Middle frontal gyrus (tissue), 1 donor: Measurements from ENCODE around the gene ADAD2.

Source experiments
- DNase-seq: peaks from one replicate; pipeline ENCODE4 v3.0.0-alpha.2; 2015; ENCODE audit warnings: low spot score; ENCODE audit errors: extremely low spot score

The ADAD2 gene

GRCh38 chr16:84190731-84191388, at the start of gene ADAD2:
ADAD2 (plus strand) TSS chr16:84191157; CDS start chr16:84191231, 74 bp downstream.
- DNase-seq: no peak

- no peak for DNase-seq
These were observed 47.9 kb upstream of the ADAD2 start for GRCh38 chr16:84143081-84143480.

GRCh38 chr16:84143784-84144199, 47.2 kb upstream of the ADAD2 start:
- no peak for DNase-seq

GRCh38 chr16:84144209-84144858, 46.6 kb upstream of the ADAD2 start:
- DNase-seq: no peak

- DNase-seq: peak; percentile 80
These were observed 45.9 kb upstream of the ADAD2 start, which contains the start of the genes DNAAF1 and HSDL1 for GRCh38 chr16:84144859-84145639. DNAAF1 (plus strand) TSS chr16:84145308; CDS start chr16:84145441, 133 bp downstream. HSDL1 (minus strand) TSS chr16:84145177; CDS start chr16:84131321, 13,856 bp downstream.

GRCh38 chr16:84150926-84151325, 40.0 kb upstream of the ADAD2 start:
- no peak for DNase-seq

GRCh38 chr16:84153660-84154214, 37.2 kb upstream of the ADAD2 start:
- DNase-seq: no peak

- DNase-seq: no peak
These were observed 35.7 kb upstream of the ADAD2 start for GRCh38 chr16:84155226-84155625.

- no peak for DNase-seq
These were observed 35.2 kb upstream of the ADAD2 start for GRCh38 chr16:84155771-84156170.

- DNase-seq: no peak
These were observed 34.6 kb upstream of the ADAD2 start for GRCh38 chr16:84156342-84156784.

GRCh38 chr16:84159007-84159406, 31.9 kb upstream of the ADAD2 start:
- DNase-seq: no peak

- no peak for DNase-seq
These were observed 31.2 kb upstream of the ADAD2 start for GRCh38 chr16:84159800-84160199.

- no peak for DNase-seq
These were observed 29.9 kb upstream of the ADAD2 start for GRCh38 chr16:84161037-84161436.

GRCh38 chr16:84161801-84162200, 29.2 kb upstream of the ADAD2 start:
- DNase-seq: no peak

GRCh38 chr16:84165746-84166145, 25.2 kb upstream of the ADAD2 start:
- no peak for DNase-seq

GRCh38 chr16:84166796-84167695, 23.9 kb upstream of the ADAD2 start:
- DNase-seq: no peak

GRCh38 chr16:84169765-84170310, 21.1 kb upstream of the ADAD2 start:
- DNase-seq: no peak

GRCh38 chr16:84174396-84174795, 16.6 kb upstream of the ADAD2 start:
- DNase-seq: no peak

GRCh38 chr16:84175350-84176081, 15.4 kb upstream of the ADAD2 start:
- no peak for DNase-seq
